Hepatocyte (in vitro differentiated cells): ENCODE data around the gene NRIP3. TPM values are rescaled to one million over a fixed set of nuclear protein-coding genes. Genes with fewer than 3 reads are reported as not detected.
"Not testable (repeated sequence)": the region's sequence is repeated elsewhere in the genome, so short reads cannot be mapped to it uniquely, and the experiment has no call there.

Source experiments
- DNase-seq: peaks from one replicate; pipeline ENCODE4 v3.0.0-alpha.2; 2016; ENCODE audit warnings: low spot score
- H2AFZ ChIP-seq: fragments of 200-600 bp; sonication (generic); 2 replicates; pipeline ENCODE4 v1.6.0; 2016; ENCODE audit warnings: antibody characterized with exemption, mild to moderate bottlenecking
- H3K27ac ChIP-seq: fragments of 200-600 bp; sonication (generic); 2 replicates; pipeline ENCODE4 v1.5.1; 2016; ENCODE audit warnings: mild to moderate bottlenecking
- H3K27me3 ChIP-seq: fragments of 200-600 bp; sonication (generic); 2 replicates; pipeline ENCODE4 v1.6.1; 2016
- H3K36me3 ChIP-seq: fragments of 200-600 bp; sonication (generic); replicated peaks from 2 replicates; pipeline ENCODE4 v1.5.1; 2016; ENCODE audit warnings: low read depth; ENCODE audit not compliant: insufficient read depth
- H3K4me1 ChIP-seq: fragments of 200-600 bp; sonication (generic); 2 replicates; pipeline ENCODE4 v1.5.1; 2016; ENCODE audit warnings: mild to moderate bottlenecking, moderate library complexity; ENCODE audit not compliant: insufficient read depth
- H3K4me2 ChIP-seq: fragments of 200-600 bp; sonication (generic); 2 replicates; pipeline ENCODE4 v1.6.0; 2016
- H3K4me3 ChIP-seq: fragments of 200-600 bp; sonication (generic); 2 replicates; pipeline ENCODE4 v1.5.1; 2016; ENCODE audit warnings: mild to moderate bottlenecking
- H3K79me2 ChIP-seq: fragments of 200-600 bp; sonication (generic); 2 replicates; pipeline ENCODE4 v1.6.0; 2017; ENCODE audit warnings: mild to moderate bottlenecking
- H3K9me2 ChIP-seq: fragments of 200-600 bp; sonication (generic); replicated peaks from 2 replicates; pipeline ENCODE4 v1.6.0; 2017; ENCODE audit warnings: mild to moderate bottlenecking; ENCODE audit not compliant: insufficient read depth
- H3K9me3 ChIP-seq: fragments of 200-600 bp; sonication (generic); 2 replicates; pipeline ENCODE4 v1.5.1; 2016; ENCODE audit warnings: low read depth, mild to moderate bottlenecking
- H4K20me1 ChIP-seq: fragments of 200-600 bp; sonication (generic); 2 replicates; pipeline ENCODE4 v1.6.0; 2016; ENCODE audit warnings: mild to moderate bottlenecking; ENCODE audit not compliant: insufficient read depth, poor library complexity, severe bottlenecking
- CTCF ChIP-seq: fragments of 200-600 bp; sonication (generic); IDR thresholded peaks from 2 replicates; pipeline ENCODE4 v1.5.1; 2016; ENCODE audit warnings: antibody characterized with exemption, mild to moderate bottlenecking; ENCODE audit not compliant: poor library complexity
- EZH2 ChIP-seq: fragments of 200-600 bp; sonication (generic); IDR thresholded peaks from 2 replicates; pipeline ENCODE4 v1.6.1; 2016; ENCODE audit warnings: antibody characterized with exemption, mild to moderate bottlenecking, borderline replicate concordance
- EZH2phosphoT487 ChIP-seq: fragments of 200-600 bp; sonication (generic); IDR thresholded peaks from one replicate; pipeline ENCODE4 v1.6.1; 2018; ENCODE audit warnings: antibody characterized with exemption, mild to moderate bottlenecking, low read depth, moderate library complexity; ENCODE audit not compliant: unreplicated experiment, severe bottlenecking
- WGBS: methylation state at CpG from one replicate; pipeline ENCODE4 v1.1.6; 2016; ENCODE audit warnings: low lambda C conversion rate; ENCODE audit errors: missing lambda C conversion rate; 5-methylcytosine and 5-hydroxymethylcytosine counted together
- polyA plus RNA-seq: library from polyadenylated mRNA; unstranded; fragments of >200 nt; fragmentation: Nextera tagmentation; extraction: Ambion mirVana; gene quantifications from 2 replicates; pipeline ENCODE4 v1.2.1, GENCODE V29; 2016
- total RNA-seq: library from RNA; depleted of rRNA; stranded (reverse); fragments of >200 nt; gene quantifications from 2 replicates; pipeline ENCODE4 v1.2.3, GENCODE V29; 2014

Gene NRIP3
- total and polyA plus RNA-seq, 2 experiments from 2014 or later, result 2.4 to 2.9 TPM

GRCh38 chr11:9015677-9016076 lies 11.9 kb upstream of the NRIP3 start:
- WGBS, result 22% methylated on average over 4 of the region's 4 CpGs
- no peak overlapping the region for H3K4me3 ChIP-seq
- DNase-seq, result peak; percentile 85
- H3K4me1 ChIP-seq, result no peaks in the 10 kb centered on the region
- no peak overlapping the region for H2AFZ ChIP-seq
- TF ChIP-seq CTCF (peak; percentile 71), EZH2 (no peak), EZH2phosphoT487 (no peak)
- no peaks in the 10 kb centered on the region for H3K36me3 ChIP-seq
- no peaks in the 10 kb centered on the region for H3K79me2 ChIP-seq
- H3K27ac ChIP-seq, result no peak overlapping the region
- H4K20me1 ChIP-seq, result no peaks in the 10 kb centered on the region
- H3K27me3 ChIP-seq, result no peaks in the 10 kb centered on the region
- H3K9me2 ChIP-seq, result no peaks in the 10 kb centered on the region
- no peak overlapping the region for H3K4me2 ChIP-seq
- H3K9me3 ChIP-seq, result no peaks in the 10 kb centered on the region

GRCh38 chr11:9014826-9015225 lies 11.0 kb upstream of the NRIP3 start:
- H3K27ac ChIP-seq, result no peak overlapping the region
- H3K36me3 ChIP-seq, result no peaks in the 10 kb centered on the region
- no peaks in the 10 kb centered on the region for H3K4me1 ChIP-seq
- no peaks in the 10 kb centered on the region for H3K27me3 ChIP-seq
- H3K4me2 ChIP-seq, result no peak overlapping the region
- H4K20me1 ChIP-seq, result no peaks in the 10 kb centered on the region
- TF ChIP-seq EZH2phosphoT487, result no peak
- TF ChIP-seq EZH2, result no peak
- no peak for TF ChIP-seq CTCF
- DNase-seq, result no peak
- H2AFZ ChIP-seq, result no peak overlapping the region
- H3K9me3 ChIP-seq, result no peaks in the 10 kb centered on the region
- H3K9me2 ChIP-seq, result no peaks in the 10 kb centered on the region
- H3K79me2 ChIP-seq, result no peaks in the 10 kb centered on the region
- WGBS, result 95% methylated on average over 3 of the region's 3 CpGs
- no peak overlapping the region for H3K4me3 ChIP-seq

- H3K4me3 ChIP-seq, result no peak overlapping the region
- H3K79me2 ChIP-seq, result no peaks in the 10 kb centered on the region
- DNase-seq, result no peak
- 95% methylated on average over 4 of the region's 4 CpGs for WGBS
- H3K27me3 ChIP-seq, result no peaks in the 10 kb centered on the region
- H3K4me1 ChIP-seq, result no peaks in the 10 kb centered on the region
- no peaks in the 10 kb centered on the region for H4K20me1 ChIP-seq
- no peaks in the 10 kb centered on the region for H3K9me2 ChIP-seq
- no peak overlapping the region for H2AFZ ChIP-seq
- H3K27ac ChIP-seq, result no peak overlapping the region
- H3K9me3 ChIP-seq, result no peaks in the 10 kb centered on the region
- H3K36me3 ChIP-seq, result no peaks in the 10 kb centered on the region
- TF ChIP-seq EZH2 (no peak), EZH2phosphoT487 (no peak), CTCF (no peak)
- H3K4me2 ChIP-seq, result no peak overlapping the region
Observed at GRCh38 chr11:9013373-9013772, 9.6 kb upstream of the NRIP3 start.

GRCh38 chr11:9009538-9009937 lies 5.7 kb upstream of the NRIP3 start:
- not testable (repeated sequence) for H3K4me3 ChIP-seq, H4K20me1 ChIP-seq, H3K27ac ChIP-seq, H3K79me2 ChIP-seq, H3K9me2 ChIP-seq, H3K36me3 ChIP-seq, H3K4me2 ChIP-seq, H2AFZ ChIP-seq, DNase-seq, H3K9me3 ChIP-seq, H3K4me1 ChIP-seq
- H3K27me3 ChIP-seq, result peaks cover 22% of the 10 kb centered on the region
- 81% methylated on average over 1 of the region's 1 CpG for WGBS
